ENCODE results near the gene GPALPP1. TPM values are rescaled to one million over a fixed set of nuclear protein-coding genes. Genes with fewer than 3 reads are reported as not detected.

Gene GPALPP1
- total RNA-seq, 4 donors from 2014 or later = 17.1 to 27.3 (median 21.7) TPM

- TF ChIP-seq CTCF (IDR thresholded peaks at IDR 0.05; ENCODE audit: low read depth) = no peak
Observed at GRCh38 chr13:45007823-45008222, 18.5 kb downstream of the GPALPP1 start.

GRCh38 chr13:45011198-45011597 is 21.9 kb downstream of the GPALPP1 start:
- TF ChIP-seq CTCF (IDR thresholded peaks at IDR 0.05; ENCODE audit: low read depth) = no peak

GRCh38 chr13:45015300-45015699 is 26.0 kb downstream of the GPALPP1 start:
- TF ChIP-seq CTCF (IDR thresholded peaks at IDR 0.05; ENCODE audit: low read depth) = no peak

GRCh38 chr13:45016792-45017425 is 27.6 kb downstream of the GPALPP1 start:
- no peak for TF ChIP-seq CTCF (IDR thresholded peaks at IDR 0.05; ENCODE audit: low read depth)

- no peak for TF ChIP-seq CTCF (IDR thresholded peaks at IDR 0.05; ENCODE audit: low read depth)
Observed at GRCh38 chr13:45021250-45021649, 31.9 kb downstream of the GPALPP1 start.

- no peak for TF ChIP-seq CTCF (IDR thresholded peaks at IDR 0.05; ENCODE audit: low read depth)
Observed at GRCh38 chr13:45024847-45025246, 35.5 kb downstream of the GPALPP1 start.

GRCh38 chr13:45034342-45034741 is 45.0 kb downstream of the GPALPP1 start:
- no peak for TF ChIP-seq CTCF (IDR thresholded peaks at IDR 0.05; ENCODE audit: low read depth)

Data from subcutaneous adipose tissue (tissue), 4 donors.